NCI-H748 treated with DMSO at 0.1 percent for 48 hours (cell line): ENCODE data around the gene KBTBD12.

Experiments used
- DNase-seq: peaks from one replicate; lab custom pipeline; 2025; lab: John Stamatoyannopoulos, UW

KBTBD12 gene

DNA sequence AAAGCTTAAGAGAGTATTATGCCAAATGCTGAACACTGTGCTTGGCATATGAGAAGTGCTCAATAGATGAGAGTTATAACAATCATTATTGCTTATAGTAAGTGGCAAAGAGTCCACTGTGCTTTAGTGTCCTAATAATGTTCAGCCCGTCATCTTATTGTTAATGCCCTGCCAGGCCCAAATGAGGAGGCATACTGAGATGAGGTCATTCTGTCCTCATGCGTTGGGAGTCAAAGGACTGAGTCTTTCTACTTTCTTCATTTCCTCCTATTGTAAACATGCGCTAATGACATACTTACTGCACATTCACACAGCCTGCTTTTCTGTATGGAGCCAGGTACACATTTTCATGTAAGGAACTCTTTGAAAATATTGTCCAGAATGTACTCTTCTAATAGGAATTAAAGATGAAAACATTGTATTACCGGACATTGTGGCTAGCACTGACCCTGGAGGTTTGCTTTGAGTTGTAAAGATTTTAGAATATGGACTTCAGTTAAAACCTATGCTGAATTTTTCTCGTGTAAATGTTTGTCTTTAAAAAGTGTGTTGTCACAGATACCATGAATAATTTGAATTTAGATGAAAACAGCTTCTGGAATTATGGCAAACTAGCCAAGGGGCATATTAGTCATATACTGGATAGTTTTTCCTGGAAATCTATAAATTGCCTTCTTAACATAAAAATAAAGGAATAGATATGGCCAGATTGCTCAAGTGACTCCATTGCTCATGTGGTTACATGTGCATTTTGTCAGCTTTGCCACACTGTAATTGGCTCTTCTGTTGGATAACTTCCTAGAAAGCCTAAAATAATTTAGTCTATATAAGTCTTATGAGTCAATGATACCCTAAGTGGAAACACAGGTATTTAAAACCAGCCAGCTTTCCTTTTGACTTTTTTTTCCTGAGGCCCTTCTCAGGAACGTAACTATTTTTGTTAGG lies 38.3 kb downstream of the KBTBD12 start:
- no peak for DNase-seq

DNA sequence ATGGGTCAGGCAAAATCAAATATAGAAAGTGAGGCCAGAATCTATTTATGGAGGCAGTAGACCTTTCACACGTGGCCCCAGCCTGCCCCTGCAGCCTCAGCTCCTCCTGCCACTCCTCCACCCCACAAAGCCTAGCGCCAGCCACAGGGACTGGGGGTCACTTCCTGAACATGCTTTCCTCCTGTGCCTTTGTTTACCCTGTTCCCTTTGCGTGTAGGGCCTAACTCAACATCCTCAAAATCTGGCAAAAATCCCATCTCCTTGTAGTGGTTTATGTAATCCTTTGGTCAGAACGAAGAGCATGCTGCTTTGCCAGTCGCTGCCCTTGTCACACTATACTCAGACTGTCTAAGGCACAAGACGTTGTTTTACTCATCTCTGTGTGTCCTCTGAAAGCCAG lies 39.6 kb downstream of the KBTBD12 start:
- no peak for DNase-seq

DNA sequence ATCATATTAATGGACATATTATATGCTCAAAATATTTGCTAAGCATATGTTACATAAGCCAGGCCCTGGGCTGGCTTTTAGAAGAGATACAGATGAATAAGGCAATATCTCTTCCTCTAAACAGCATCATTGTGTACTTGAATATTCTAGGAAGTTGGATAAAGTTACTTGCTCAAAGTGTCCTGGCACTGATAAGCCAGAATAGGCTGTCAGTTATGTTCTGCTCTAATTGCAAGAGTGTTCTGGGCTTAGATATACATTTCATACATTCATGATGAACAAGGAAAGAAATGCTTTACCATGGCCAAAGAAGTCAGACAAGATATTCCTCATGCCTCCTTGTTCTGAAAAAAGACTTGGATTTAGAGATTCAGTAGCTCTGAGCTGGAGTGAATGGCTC lies 40.7 kb downstream of the KBTBD12 start:
- no peak for DNase-seq

DNA sequence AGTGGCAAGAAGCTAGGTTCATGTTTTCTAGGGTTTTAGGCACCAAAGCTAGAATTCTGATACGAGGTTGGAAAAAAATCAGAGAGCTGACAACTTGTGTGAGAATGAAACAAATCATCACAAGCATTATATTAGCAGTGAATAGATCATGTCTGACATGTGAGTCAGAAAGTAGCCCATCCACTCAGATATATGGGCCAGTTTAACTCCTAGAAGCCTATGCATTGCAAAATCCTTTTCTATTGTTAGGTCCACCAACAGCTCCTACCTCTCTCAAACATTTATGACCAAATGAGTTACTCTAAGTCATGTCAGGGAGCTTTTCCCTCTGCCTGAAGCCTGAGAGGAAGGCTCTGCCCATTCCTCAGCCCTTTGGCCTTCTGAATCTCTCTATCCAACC lies 44.0 kb downstream of the KBTBD12 start:
- no peak for DNase-seq

DNA sequence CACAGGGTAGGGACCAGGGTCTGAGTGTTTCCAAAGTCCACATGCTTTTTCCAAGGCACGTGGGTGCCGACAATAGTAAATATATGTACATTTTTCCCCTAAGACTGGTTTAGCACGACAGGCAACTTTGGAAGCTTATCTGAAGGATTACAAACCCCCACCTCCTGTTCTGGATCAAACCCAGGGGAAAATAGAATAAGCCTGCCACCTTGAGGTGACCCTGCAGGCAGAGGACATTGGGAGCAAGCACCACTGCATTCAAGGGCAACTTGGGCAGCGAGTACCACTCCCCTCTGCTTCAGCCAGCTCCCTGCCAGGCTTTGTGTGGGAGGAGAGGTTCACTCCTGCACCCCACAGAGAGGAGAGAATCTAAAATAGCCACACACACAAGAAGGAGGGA lies 44.8 kb downstream of the KBTBD12 start:
- no peak for DNase-seq

DNA sequence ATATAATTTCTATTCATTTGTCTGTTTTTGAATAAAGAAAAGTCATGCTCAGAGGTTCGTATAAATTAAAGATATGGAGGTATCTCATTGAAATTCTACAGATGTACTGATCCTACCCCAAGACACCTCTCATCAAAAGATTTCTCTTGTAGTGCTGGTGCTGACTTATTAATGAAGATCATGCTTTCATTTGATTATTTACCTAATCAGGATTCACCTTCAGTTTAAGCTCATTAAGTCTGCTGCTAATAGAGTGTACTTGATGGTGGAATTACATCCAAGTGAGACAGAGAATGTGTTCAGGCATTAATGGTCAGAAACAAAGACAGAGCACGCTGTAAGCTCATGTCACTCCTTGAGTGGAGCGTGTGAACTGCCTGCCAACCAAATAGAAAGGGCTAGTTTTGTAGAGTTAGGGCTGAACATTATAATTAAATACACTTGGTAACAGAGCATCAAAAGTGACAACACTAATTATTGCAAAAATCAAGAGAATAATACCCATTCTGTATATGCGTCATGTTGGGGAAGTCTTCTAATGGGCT lies 45.5 kb downstream of the KBTBD12 start:
- no peak for DNase-seq

DNA sequence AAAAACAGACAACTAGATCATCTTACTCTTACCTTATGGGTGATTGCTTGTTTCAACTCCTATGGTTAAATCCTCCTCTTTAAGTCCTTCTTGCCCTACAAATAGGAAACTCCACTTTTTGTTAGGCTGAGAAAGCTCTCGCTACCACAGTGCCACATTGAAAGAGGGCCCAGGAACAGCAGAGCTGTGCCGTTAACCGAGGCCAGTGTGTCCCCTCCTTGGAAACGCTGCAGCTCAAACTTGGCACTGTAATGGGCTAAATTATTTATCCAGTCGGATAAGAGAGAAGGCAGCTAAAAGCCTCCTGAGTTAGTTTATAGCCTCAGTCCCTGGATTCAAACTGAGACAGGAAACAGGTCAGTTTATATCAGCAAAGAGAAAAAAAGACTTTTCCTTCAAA lies 46.1 kb downstream of the KBTBD12 start:
- DNase-seq = no peak

DNA sequence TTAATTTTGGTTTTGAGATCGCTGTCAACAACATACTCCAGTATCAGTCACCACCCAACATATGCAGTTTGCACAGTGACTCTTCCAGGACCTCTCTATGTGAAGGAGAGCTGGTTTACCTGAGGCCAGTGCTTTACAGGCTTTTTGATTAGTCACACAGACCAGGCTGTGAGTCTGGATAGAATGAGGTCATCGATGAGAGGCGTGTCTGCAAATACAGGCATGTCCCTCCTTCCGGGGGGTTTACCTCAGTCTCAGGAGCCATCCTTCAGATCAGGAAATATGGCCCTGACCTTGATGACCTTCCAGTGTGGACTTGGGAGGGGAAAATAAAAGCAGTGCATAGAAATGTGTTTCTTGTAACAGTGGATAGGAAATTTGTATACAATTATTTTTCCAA lies 46.9 kb downstream of the KBTBD12 start:
- DNase-seq = no peak

DNA sequence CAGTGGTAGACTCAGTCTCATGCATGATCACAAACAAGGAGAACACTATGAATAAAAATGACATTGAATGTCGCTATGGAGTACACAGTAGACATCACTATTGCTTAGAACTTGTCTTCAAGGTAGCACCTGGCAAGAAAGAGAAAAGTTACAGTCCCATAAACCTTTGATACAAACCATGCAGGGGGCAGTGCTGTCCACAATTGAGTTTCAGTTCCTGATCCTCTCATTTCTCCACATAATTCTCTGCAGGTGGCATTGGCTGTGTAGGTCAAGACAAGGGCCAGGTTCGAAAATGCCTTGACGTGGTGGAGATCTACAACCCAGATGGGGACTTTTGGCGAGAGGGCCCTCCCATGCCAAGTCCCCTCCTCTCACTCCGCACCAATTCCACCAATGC lies 47.9 kb downstream of the KBTBD12 start:
- no peak for DNase-seq

DNA sequence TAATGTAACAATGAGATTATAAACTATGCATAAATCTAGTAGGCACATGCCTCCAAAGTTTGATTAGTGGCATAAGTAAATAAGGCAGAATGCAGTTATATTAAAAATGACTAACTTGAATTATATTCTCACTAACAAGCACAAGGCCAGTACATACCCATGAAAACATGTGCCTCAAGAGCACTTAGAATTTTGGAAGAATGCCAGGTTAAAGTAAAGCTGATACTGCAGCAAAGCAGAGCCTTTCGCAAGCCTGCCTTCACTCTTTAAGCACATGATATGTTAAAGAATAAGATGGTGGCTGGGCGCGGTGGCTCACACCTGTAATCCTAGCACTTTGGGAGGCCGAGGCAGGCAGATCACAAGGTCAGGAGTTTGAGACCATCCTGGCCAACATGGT lies 49.0 kb downstream of the KBTBD12 start:
- peak; percentile 11 for DNase-seq

DNA sequence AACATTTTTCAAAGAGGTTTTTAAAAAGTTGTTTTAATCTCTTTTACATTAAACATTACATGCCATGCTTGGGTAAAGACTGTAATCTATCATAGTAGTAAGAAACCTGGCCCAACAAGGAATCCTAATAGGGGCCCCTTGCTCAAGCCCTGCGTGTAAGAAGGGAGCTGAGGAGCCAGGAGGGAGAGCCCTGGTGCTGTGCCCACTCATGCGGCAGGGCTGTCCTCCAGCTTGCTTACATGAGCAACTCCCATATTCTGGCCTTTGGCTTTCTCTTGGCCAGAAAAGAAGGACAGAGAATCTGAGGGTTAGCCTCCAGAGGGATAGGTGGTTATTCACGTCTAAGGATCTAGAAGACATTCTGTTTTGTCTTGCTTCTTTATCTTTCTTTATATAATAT lies 49.8 kb downstream of the KBTBD12 start:
- no peak for DNase-seq

DNA sequence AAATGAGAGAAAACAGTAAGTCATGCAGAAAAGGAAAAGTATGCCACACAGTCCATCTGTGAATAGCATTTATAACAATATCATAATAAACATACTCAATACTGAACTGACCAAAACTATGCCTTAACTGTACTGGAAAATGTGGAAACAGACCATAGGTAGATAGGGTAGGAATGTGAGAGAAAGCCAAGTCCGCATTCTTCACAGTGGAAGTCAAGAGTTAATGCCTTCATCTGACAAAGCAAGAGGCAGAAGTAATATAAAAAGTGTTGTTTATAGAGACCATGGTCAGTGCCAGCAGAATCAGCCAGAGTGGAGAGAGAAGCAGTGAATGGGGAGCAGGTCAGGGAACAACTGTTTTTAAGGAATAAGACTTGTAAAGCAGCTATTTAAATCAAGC lies 52.3 kb downstream of the KBTBD12 start:
- DNase-seq = no peak

DNA sequence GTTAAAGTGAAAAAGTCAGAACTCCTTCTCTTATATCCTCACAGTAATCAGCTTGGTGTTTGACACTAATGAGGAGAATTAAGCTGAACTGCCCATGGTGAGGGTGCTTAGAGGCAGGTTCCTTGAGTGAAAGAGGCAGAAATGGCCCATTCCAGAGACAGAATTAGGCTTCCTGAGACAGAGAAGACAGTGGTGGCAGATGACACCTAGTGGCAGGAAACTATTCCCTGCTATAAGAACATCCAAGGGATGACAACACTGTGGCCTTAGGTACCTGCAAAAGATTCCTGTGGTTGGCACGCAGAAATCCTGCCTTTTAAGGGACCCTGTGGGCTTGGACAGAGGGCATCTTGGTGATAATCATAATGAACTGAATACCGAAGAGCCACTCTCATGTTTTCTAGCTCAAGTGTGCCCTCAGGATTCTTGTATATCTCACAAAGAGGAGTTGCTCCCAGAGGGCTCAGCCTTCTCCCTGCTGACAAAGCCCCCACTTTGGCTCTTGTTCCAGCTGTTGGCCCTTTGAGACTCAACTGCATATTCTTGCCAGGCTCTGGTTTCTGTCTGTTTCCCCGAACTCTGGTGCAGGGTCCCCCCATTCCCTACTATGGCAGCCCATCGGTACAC lies 56.0 kb downstream of the KBTBD12 start:
- DNase-seq = peak; percentile 30

DNA sequence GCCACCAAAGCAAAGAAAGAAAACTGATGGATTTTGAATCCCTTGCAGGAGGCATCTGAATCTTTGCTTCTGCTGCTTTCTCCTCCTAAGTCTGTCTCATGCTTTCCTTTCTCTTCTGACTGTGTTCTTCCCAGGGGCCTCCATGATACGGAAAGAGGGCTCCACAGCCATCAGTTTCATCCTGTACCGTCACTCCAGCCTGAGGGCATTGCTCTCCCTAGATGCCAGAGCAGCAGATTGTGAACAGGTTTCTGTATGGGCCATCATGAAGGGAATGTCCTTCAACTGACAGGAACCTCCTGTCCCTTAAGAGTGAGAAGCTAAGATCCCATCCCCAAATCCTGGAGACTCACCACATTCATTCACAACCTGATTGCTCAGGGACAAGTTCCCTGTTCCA lies 59.2 kb downstream of the KBTBD12 start:
- DNase-seq = no peak

DNA sequence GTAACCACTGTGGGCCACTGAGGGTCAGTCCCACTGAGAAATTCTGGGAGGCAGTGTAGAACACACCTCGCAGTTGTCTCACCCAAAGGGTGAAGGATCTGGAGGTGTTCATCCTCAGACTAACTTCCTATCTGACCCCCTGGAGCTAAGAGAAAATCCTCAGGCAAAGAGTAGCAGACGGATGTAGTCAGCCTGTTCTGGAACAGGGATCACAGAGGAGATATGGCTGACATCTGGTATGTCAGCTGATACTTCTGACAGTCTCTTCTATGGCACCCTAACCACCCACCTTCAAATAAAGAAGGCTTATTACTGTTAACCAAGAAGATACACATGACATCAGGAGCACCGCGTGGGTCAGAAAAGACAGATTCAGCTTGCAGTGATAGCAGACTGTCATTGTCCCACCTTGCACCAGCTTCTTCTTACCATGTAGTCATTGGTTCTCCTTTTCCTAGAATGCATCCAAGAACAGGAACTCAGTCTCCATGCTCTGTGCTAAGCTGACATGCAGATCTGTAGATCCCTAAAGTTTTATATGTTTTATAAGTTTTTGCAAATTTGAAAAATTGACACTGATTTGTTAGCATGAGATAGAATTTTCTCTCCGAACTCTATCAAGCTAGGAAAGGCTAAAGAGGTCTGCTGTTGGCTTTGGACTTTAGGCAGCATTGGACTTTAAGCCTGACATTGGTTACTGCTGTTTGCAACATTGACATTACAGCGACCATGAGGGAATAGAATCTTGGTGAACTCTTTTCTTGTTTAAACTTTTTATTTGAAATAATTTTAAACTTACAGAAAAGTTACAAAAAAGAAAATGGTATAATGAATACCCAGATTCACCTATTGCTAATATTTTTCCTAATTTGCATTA lies 60.4 kb downstream of the KBTBD12 start:
- DNase-seq = no peak

DNA sequence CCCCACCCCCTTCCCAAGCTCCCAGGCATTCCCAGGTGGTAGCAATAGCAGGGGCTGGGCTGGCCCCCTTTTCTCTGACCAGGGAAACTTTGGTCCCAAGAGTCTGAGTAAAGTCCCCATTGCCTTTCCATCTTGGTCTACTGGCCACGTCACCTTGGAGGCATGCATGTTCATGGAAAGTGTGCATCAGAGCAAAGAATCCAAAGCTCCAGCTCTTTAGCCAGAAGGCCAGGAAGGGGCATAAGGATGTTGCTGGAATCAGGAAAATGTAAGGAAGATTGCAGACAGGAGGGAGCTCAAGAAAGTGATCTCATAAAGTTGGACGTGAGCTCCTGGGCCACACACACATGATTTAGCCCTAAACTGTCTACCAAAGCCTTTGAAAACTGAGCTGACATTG lies 63.6 kb downstream of the KBTBD12 start:
- no peak for DNase-seq

DNA sequence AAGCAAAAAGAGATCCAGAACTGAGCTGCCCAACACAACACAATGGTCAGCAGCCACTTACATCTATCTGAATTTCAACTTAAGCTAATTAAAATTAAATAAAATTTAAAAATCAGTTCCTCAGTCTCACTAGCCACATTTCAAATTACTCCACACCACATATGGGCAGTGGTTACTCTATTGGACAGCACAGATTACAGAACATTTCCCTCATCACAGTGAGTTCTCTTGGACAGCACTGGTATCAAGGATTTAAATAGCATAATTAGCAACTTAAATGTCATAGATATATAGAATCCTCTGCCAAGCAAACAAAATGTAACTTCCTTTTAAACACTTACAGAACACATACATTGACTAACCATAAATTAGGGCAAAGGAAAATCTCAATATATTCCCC lies 64.4 kb downstream of the KBTBD12 start:
- no peak for DNase-seq

DNA sequence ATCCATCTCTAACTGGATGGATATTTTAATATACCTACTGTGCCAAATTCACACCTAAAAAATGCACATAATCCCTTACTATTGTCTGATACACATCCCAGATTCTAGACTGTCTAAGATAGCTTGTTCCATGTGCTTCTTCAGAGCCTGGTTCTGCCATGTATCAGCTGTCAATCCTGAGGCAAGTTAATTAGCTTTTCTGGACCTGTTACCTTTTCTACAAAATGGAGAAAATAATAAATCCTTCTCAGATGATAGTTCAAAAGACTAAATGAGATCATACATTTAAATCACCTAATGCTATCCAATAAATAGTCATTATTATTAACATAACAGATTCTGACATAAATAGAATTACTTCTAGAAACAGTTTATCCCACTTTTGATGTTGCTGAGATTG lies 66.1 kb downstream of the KBTBD12 start:
- no peak for DNase-seq

DNA sequence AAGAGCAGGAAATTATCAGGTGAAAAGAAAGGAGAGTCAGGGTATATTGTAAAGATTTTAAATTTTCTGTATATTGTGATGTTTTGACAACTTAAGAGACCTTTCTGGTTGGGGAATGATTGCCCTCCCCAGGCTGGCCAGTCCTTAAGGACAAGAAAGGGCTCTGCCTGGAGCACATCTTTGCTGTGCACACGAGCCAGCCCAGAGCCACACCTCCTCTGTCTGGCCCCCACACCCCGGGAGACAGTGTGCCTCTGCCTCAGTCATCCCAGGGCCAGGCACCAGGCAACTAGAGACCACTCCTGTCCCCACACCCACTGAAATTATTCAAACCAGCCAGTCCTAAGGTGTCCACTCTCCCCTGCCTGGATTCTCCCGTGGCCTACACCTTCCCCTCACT lies 67.1 kb downstream of the KBTBD12 start:
- no peak for DNase-seq

DNA sequence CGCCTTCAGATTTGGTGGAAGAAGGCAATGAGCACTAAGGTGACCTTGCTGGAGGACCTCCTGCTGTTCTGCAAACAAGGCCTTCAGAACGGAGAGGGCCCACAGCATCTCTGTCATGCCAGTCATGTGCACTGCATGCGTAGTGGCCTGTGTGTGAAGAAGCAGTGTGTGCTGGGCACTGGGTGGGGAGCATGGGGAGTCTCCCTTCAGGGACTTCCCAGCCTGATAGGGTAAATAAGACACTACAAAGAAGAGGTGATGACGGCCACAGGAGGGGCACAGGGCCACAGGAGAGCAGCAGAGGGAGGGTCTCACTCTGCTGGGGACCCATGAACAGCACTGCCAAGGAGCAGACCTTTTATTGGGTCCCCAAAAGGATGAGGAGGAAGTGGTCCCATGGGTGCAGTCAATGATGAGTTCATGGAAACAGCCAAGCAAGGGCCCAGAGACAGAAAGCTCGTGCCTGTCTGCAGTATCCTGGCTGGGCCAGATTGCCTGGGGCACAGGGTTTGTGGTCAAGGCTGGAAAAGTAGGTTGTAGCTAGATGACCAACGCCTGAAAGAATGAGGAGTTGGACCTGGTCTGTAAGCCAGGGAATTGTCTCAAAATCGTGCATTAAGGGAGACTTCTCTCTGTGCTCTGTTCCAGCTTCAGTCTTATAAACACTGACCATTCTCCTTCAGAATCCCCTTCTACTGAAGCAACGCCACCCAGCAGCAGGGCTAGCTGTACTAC lies 69.4 kb downstream of the KBTBD12 start:
- DNase-seq = no peak

DNA sequence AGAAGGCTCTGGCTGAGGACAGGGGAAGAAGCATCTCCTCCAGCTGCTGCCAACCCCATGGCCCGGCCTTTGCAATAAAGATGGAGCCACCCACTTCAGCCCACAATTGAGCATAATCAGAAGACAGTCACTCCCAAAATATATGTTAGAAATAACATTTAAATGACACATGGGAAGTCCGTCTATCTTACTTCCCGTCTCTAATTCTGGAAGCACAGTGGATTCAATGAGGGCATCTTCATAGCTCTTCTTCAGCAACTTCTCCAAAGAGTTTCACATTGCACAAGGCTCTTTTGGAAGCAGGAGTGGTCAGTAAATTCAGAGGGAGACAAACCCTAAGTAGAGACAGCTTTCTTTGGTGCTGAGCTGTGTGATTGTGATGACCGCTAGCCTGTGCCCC lies 70.2 kb downstream of the KBTBD12 start:
- DNase-seq = no peak
